Measurements from ENCODE around the gene ZDHHC14. TPM values are rescaled to one million over a fixed set of nuclear protein-coding genes. Genes with fewer than 3 reads are reported as not detected.

The ZDHHC14 gene
- total RNA-seq, 1 experiment from 2014 or later: 5.9 TPM

GRCh38 chr6:157672726-157673412, 291.9 kb downstream of the ZDHHC14 start:
- Histone ChIP-seq H3K36me3 (no peaks in the 10 kb centered on the region), H3K4me1 (peaks cover 20% of the 10 kb centered on the region), H3K9me3 (replicated peaks) (no peaks in the 10 kb centered on the region), H3K27ac (no peak overlapping the region), H3K4me3 (no peak overlapping the region), H3K27me3 (no peaks in the 10 kb centered on the region)
- DNase-seq: no peak

- Histone ChIP-seq H3K36me3 (no peaks in the 10 kb centered on the region), H3K27me3 (no peaks in the 10 kb centered on the region), H3K4me3 (no peak overlapping the region), H3K9me3 (replicated peaks) (no peaks in the 10 kb centered on the region), H3K27ac (no peak overlapping the region), H3K4me1 (peaks cover 20% of the 10 kb centered on the region)
- DNase-seq: no peak
Observed at GRCh38 chr6:157673596-157673995, 292.6 kb downstream of the ZDHHC14 start.

- Histone ChIP-seq H3K4me1 (peaks cover 16% of the 10 kb centered on the region), H3K27ac (no peak overlapping the region), H3K4me3 (no peak overlapping the region), H3K27me3 (no peaks in the 10 kb centered on the region), H3K36me3 (no peaks in the 10 kb centered on the region), H3K9me3 (replicated peaks) (no peaks in the 10 kb centered on the region)
- no peak for DNase-seq
Observed at GRCh38 chr6:157674061-157674460, 293.1 kb downstream of the ZDHHC14 start.

- Histone ChIP-seq H3K27ac (no peak overlapping the region), H3K4me3 (no peak overlapping the region), H3K4me1 (peaks cover 19% of the 10 kb centered on the region), H3K27me3 (no peaks in the 10 kb centered on the region), H3K36me3 (no peaks in the 10 kb centered on the region), H3K9me3 (replicated peaks) (no peaks in the 10 kb centered on the region)
- no peak for DNase-seq
Observed at GRCh38 chr6:157675831-157676230, 294.8 kb downstream of the ZDHHC14 start.

GRCh38 chr6:157676241-157676640, 295.3 kb downstream of the ZDHHC14 start:
- no peaks in the 10 kb centered on the region for H3K27me3 ChIP-seq
- H3K9me3 ChIP-seq (replicated peaks): no peaks in the 10 kb centered on the region
- no peaks in the 10 kb centered on the region for H3K36me3 ChIP-seq
- no peak overlapping the region for H3K4me3 ChIP-seq
- no peak for DNase-seq
- H3K27ac ChIP-seq: no peak overlapping the region
- peaks cover 23% of the 10 kb centered on the region for H3K4me1 ChIP-seq

GRCh38 chr6:157677235-157677634, 296.2 kb downstream of the ZDHHC14 start:
- peak in 1 of 2 experiments; percentile 43 for DNase-seq
- H3K27me3 ChIP-seq: no peaks in the 10 kb centered on the region
- H3K4me3 ChIP-seq: no peak overlapping the region
- peaks cover 27% of the 10 kb centered on the region for H3K4me1 ChIP-seq
- H3K36me3 ChIP-seq: no peaks in the 10 kb centered on the region
- H3K9me3 ChIP-seq (replicated peaks): no peaks in the 10 kb centered on the region
- no peak overlapping the region for H3K27ac ChIP-seq

GRCh38 chr6:157679605-157680580, 298.9 kb downstream of the ZDHHC14 start:
- Histone ChIP-seq H3K4me1 (peaks cover 35% of the 10 kb centered on the region), H3K9me3 (replicated peaks) (no peaks in the 10 kb centered on the region), H3K4me3 (no peak overlapping the region), H3K27ac (no peak overlapping the region), H3K27me3 (no peaks in the 10 kb centered on the region), H3K36me3 (no peaks in the 10 kb centered on the region)
- DNase-seq: peak; percentile 71 to 77

- Histone ChIP-seq H3K4me1 (peaks cover 47% of the 10 kb centered on the region), H3K4me3 (no peak overlapping the region), H3K27me3 (no peaks in the 10 kb centered on the region), H3K9me3 (replicated peaks) (no peaks in the 10 kb centered on the region), H3K36me3 (no peaks in the 10 kb centered on the region), H3K27ac (no peak overlapping the region)
- peak; percentile 33 to 48 for DNase-seq
Observed at GRCh38 chr6:157681041-157681650, 300.2 kb downstream of the ZDHHC14 start.

GRCh38 chr6:157682856-157683481, 302.0 kb downstream of the ZDHHC14 start:
- Histone ChIP-seq H3K4me1 (peaks cover 48% of the 10 kb centered on the region), H3K27ac (no peak overlapping the region), H3K4me3 (no peak overlapping the region), H3K27me3 (no peaks in the 10 kb centered on the region), H3K9me3 (replicated peaks) (no peaks in the 10 kb centered on the region), H3K36me3 (no peaks in the 10 kb centered on the region)
- no peak for DNase-seq

GRCh38 chr6:157683707-157684106, 302.7 kb downstream of the ZDHHC14 start:
- Histone ChIP-seq H3K9me3 (replicated peaks) (no peaks in the 10 kb centered on the region), H3K4me1 (peaks cover 50% of the 10 kb centered on the region), H3K36me3 (no peaks in the 10 kb centered on the region), H3K4me3 (no peak overlapping the region), H3K27me3 (no peaks in the 10 kb centered on the region), H3K27ac (no peak overlapping the region)
- DNase-seq: peak in 1 of 2 experiments; percentile 40

GRCh38 chr6:157684620-157685299, 303.8 kb downstream of the ZDHHC14 start:
- Histone ChIP-seq H3K27me3 (no peaks in the 10 kb centered on the region), H3K4me3 (no peak overlapping the region), H3K9me3 (replicated peaks) (no peaks in the 10 kb centered on the region), H3K27ac (no peak overlapping the region), H3K36me3 (no peaks in the 10 kb centered on the region), H3K4me1 (peaks cover 49% of the 10 kb centered on the region)
- no peak for DNase-seq

GRCh38 chr6:157685596-157686280, 304.7 kb downstream of the ZDHHC14 start:
- H3K4me3 ChIP-seq: no peak overlapping the region
- peak; percentile 20 to 34 for DNase-seq
- H3K36me3 ChIP-seq: no peaks in the 10 kb centered on the region
- H3K4me1 ChIP-seq: peaks cover 39% of the 10 kb centered on the region
- H3K27me3 ChIP-seq: no peaks in the 10 kb centered on the region
- H3K27ac ChIP-seq: peak overlapping the region; percentile 14; the same call in 1 of the 2 replicates
- no peaks in the 10 kb centered on the region for H3K9me3 ChIP-seq (replicated peaks)

GRCh38 chr6:157688275-157688959, 307.4 kb downstream of the ZDHHC14 start:
- Histone ChIP-seq H3K9me3 (replicated peaks) (no peaks in the 10 kb centered on the region; the same call in 1 of the 2 replicates), H3K36me3 (no peaks in the 10 kb centered on the region), H3K27ac (peak overlapping the region; percentile 38), H3K27me3 (no peaks in the 10 kb centered on the region), H3K4me3 (peak overlapping the region; percentile 35), H3K4me1 (peaks cover 28% of the 10 kb centered on the region)
- no peak for DNase-seq

Data from SJCRH30 (cell line).